ENCODE measurements around the gene JSRP1.

The JSRP1 gene

DNA sequence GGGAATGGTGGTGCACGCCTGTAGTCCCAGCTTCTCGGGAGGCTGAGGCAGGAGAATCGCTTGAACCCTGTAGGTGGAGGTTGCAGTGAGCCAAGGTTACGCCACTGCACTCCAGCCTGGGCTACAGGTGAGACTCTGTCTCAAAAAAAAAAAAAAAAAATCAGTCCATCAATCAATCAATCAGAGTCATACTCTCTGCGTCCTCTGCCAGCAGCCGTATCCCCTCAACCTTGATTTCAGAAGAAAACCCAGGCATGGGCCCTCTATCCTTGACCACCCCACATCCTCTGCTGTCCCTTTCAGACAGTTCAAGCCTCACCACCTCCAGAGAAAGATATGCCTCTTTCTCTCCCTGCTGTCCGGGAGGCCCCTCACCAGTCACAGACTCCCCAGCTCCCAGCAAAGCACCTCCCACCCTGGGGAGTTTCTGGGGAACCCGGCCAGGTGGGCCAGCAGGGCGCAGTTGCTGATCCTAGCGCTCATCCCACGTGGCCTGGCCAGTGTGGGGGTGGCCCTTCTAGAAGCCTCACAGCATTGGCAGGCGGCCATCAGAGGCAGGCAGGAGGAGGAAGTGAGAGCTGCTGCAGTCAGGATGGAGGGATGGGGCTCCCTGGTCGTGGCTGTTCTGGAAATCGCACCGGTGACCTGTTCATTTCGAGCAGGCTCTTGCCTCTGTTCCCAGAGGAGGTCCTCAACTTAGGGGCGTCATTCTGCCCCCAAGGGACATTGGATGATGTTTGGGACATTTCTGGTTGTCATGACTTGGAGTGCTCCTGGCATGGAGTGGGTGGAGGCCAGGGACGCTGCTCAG is 10.2 kb upstream of the JSRP1 start:
- no peak for FAIRE-seq

DNA sequence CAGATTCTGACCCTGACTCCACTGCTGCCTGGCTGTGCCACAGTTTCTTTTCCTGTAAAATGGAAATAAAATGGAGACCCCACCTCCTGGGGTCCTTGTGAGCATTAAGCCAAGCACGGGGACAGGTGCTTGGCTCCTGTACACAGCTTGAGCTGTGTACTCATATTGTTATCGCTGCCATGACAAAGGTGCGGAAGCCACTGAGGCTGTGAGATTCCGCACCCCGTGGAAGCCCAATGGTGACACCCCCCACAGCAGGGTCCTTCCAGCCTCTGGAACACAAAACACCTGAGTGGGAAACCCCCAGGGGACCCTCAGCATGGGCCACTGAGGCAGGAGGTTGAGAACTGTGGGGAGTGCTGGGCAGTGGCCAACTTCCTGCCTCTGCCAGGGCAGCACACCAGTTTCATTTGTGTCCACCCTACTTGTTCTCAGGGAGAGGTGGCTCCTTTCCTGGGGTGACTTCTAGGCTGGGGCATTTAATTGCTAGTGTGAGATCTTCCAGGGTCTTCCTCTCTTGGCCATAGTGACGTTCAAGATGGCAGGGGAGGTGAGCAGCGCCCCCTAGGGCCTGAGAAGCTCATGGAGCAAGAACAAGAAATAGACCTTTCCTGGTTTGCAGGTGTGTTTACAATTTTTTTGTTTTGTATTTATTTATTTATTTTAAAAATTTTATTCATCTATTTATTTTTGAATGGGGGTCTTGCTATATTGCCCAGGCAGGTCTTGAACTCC is 5.4 kb upstream of the JSRP1 start:
- FAIRE-seq = no peak

DNA sequence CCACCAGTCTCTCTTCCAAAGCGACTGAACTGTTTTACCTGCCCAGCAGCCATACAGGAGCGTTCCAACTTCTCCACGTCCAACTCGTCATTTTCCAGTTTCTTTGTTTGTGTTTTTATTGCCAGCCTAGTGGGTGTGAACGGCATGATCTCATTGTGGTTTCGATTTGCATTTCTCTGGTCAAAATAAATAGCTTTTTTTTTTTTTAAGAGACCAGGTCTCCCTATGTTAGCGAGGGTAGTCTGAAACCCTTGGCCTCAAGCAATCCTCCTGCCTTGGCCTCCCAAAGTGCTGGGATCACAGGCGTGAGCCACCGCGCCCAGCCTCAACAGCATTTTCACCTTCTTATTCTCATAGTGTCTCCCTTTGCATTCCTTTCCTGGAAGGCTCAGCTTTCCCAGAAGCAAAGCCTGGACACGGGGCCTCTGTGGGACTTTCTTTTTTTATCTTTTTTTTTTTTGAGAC is 4.2 kb upstream of the JSRP1 start:
- no peak for FAIRE-seq

DNA sequence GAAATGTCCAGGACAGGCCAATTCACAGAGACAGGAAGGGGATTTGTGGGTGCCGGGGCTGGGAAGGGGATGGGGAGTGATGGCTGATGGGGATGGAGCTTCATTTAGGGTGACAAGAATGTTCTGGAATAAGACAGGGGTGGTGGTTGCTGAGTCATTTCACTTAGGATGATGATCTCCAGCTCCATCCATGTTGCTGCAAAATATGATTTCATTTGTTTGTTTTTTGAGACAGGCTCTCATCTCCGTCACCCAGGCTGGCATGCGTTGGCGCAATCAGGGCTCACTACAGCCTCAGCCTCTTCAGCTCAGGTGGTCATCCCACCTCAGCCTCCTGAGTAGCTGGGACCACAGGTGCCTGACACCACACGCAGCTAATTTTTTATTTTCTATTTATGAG is 3.1 kb upstream of the JSRP1 start:
- FAIRE-seq = no peak

DNA sequence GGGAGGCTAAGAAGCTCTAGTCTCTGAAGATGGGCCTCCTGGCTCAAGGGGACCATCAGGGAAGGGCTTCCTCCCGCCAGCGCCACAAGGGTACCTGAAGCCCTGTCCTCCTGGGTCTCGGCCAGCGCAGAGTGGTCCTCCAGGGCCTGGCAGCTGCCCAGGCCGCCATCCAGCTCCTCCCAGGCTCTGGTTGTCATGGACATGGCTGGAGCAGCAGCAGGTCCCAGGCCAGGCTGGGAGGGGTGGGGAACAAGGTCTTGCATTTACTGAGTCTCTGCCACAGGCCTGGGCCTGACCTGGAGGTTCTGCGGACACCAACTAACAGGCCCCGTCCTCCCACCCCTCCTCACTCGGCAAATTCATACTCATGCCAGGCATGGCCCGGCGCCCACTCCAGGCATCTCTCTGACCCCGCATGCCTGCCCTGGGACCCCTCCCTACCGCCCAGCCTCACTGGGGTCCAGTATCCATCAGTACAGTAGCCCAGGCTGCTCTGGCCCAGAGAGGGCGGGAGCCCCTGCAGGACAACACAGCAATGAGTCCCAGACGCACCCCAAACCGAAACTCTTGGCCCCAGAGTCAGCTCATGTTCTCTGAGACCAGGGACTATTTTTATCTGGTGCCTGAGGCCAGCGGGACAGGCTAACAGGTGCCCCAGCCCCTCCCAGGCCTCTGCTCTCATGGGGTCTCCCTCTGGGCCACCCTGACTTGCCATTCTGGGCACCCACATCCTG is 938 bp downstream of the JSRP1 start:
- no peak for FAIRE-seq

DNA sequence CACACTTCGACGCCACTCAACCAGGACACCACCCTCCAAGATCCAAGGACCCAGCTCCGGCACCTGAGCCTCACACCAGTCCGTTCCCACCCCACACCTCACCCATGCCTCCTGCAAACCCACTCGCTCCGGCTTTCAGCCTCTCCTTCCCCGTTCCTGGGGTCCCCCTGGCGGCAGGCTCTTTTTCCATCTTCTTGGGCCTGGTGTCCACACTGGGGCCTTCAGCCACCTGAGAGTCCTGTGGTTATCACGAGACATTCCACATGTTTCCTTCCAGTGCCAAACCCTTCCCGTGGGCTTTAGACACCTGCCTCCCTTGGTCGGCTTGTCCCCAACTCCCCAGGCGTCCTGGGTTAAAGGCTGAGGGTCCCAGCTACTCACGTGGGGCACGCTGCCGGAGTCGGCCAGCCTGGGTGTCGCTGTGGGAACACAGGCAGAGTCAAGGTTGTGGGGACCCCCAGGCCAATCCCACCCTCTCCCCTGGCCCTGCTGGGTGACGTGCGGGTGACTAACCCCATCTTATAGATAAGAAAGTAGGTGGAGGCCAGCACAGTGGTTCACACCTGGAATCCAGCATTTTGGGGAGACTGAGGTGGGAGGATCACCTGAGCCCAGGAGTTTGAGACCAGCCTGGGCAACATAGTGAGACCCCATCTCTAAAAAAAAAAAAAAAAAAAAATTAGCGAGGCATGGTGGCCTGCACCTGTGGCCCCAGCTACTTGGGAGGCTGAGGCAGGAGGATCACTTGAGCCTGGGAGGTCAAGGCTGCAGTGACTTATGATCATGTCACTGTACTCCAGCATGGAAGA is 1.9 kb downstream of the JSRP1 start:
- FAIRE-seq = no peak

DNA sequence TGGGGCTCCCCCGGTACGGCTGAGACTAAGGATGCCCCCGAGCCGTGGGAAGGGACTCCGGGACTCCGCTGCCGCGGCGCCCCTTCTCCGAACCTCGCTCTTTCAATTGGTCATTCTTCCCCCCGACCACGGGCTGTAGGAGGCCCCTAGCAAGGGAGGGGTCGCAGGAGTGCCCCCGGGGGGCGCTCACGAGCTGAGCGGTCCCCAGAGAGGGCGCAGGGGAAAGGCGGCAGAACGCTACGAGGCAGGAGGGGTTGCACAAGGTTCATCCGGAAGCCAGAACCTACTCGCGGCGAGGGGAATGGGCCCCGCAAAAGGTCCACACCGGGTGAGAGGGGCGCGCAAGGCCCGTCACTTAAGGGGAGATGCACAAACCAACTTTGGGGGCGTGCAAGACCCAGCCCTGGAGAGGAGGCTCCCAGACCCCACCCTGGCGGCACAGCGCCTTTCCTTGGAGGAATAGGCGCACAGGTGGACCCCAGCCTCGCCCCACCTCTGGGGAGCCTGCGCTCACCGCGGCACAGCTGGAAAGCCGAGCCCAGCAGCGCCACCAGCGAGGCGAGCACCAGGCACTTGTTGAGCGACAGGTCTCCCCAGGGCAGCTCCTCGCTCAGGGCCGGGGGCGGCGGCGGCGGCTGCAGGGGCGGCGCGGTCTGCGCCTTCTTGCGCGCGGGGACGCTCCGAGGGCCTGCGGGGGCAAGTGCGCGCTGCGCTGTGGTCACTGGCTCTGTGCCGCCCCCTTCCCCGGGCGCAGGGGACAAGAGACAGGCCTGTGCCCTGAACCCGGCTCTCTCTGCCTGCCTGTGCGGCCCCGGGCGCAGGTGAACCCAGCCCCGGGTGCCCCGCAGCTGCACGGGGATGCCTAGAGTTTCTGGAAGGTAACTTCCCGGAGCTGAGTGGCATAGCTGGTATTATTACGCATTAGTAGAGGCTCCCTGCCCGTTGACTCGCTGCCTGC is 2.8 kb downstream of the JSRP1 start:
- FAIRE-seq = no peak

DNA sequence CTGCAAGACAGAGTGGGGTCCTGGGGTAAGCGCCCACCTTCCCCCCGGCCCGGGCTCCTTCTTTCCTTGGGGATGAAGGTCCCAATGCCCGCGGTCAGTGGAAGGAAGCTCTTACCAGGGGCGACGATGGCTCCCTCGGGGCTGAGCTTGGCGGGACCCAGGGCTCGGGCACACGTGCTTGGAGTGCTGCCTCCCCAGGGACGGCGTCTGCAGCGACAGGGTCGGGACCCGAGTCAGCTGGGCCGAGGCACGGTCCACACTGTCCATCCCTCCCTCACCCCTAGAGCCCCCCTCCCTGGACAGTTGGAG is 3.5 kb downstream of the JSRP1 start:
- FAIRE-seq = no peak

DNA sequence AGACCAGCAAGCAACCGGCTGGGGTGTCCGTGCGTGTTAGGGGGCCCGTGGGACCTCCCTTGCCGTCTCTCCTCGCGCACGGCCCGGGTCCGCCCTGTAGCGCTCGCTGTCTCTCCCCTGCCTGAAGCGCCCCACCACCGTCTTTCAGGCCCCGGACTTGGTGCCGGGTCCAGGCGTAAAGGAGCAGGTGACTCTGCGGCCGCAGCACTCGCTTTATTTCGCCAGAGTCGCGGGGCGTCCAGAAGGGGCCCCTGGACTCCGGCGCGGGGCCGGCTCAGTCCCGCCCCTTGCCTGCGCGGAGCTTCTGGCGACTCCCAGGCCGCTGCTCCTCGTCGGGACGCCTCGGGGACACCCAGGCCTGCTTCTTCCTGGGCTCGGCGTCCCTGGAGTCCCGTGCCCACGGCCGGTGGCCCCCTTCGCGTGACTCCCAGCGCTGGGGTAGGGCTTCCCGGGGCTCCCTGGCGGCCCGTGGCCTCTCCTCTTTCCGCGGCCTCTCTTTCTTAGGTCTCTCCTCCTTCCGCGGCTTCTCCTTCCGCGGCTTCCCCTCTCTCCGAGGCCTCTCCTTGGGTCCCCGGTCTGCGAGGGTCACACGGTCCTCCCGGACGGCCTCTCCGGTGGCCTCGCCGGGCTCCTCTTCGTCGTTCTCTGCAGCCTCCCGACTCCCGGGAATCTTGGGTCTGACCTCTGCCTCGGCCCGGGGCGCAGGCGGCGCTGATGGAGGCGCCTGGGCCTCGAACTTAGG is 4.0 kb downstream of the JSRP1 start:
- no peak for FAIRE-seq

DNA sequence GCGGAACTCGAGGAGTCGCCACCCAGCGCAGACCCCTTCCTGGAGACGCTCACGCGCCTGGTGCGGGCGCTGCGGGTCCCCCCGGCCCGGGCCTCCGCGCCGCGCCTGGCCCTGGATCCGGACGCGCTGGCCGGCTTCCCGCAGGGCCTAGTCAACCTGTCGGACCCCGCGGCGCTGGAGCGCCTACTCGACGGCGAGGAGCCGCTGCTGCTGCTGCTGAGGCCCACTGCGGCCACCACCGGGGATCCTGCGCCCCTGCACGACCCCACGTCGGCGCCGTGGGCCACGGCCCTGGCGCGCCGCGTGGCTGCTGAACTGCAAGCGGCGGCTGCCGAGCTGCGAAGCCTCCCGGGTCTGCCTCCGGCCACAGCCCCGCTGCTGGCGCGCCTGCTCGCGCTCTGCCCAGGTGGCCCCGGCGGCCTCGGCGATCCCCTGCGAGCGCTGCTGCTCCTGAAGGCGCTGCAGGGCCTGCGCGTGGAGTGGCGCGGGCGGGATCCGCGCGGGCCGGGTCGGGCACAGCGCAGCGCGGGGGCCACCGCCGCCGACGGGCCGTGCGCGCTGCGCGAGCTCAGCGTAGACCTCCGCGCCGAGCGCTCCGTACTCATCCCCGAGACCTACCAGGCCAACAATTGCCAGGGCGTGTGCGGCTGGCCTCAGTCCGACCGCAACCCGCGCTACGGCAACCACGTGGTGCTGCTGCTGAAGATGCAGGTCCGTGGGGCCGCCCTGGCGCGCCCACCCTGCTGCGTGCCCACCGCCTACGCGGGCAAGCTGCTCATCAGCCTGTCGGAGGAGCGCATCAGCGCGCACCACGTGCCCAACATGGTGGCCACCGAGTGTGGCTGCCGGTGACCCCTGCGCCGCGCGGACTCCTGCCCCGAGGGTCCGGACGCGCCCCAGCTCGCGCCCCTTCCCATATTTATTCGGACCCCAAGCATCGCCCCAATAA is 4.8 kb downstream of the JSRP1 start:
- FAIRE-seq = no peak

DNA sequence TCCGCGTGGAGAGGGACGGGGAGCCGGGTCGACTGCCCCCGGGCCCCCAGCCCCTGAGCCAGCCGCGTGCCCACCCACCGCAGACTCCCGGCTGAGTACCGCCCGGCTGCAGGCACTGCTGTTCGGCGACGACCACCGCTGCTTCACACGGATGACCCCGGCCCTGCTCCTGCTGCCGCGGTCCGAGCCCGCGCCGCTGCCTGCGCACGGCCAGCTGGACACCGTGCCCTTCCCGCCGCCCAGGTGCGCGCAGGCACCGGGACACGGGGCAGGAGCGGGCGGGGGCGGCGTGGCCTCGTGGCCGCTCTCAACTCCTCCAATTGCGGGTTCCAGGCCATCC is 5.5 kb downstream of the JSRP1 start:
- no peak for FAIRE-seq

DNA sequence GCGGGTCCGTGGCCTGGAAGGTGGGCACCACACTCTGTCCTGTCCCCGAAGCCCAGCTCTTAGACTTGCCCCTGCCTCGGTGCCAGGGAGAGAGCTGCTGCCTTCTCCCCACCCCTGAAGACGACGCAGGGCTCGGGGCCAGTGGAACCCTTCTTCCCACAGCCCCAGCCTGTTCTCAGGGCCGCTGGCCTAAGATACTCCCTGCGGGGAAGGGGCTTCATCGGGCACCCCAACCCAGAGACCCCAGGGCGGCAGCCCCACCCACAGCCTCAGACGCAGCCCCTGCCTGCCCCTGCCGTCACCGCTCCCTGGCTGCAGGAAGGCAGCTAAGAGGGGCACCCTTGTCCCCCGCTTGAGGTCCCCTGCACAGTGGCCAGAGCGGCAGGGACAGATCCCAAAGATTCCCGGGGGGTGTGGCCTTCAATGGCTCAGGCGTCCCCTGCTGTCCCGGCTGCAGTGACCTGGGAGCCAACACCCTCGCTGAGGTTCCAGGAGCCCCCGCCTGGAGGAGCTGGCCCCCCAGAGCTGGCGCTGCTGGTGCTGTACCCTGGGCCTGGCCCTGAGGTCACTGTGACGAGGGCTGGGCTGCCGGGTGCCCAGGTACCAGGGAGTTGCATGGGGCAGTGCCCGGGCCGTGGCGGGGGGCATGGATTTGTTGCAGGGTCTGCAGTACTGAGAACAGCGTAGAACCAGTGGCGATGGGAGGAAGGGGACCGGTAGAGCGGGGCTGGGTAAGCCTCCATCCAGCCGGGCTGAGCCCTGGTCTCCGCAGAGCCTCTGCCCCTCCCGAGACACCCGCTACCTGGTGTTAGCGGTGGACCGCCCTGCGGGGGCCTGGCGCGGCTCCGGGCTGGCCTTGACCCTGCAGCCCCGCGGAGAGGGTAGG is 6.1 kb downstream of the JSRP1 start:
- FAIRE-seq = no peak

DNA sequence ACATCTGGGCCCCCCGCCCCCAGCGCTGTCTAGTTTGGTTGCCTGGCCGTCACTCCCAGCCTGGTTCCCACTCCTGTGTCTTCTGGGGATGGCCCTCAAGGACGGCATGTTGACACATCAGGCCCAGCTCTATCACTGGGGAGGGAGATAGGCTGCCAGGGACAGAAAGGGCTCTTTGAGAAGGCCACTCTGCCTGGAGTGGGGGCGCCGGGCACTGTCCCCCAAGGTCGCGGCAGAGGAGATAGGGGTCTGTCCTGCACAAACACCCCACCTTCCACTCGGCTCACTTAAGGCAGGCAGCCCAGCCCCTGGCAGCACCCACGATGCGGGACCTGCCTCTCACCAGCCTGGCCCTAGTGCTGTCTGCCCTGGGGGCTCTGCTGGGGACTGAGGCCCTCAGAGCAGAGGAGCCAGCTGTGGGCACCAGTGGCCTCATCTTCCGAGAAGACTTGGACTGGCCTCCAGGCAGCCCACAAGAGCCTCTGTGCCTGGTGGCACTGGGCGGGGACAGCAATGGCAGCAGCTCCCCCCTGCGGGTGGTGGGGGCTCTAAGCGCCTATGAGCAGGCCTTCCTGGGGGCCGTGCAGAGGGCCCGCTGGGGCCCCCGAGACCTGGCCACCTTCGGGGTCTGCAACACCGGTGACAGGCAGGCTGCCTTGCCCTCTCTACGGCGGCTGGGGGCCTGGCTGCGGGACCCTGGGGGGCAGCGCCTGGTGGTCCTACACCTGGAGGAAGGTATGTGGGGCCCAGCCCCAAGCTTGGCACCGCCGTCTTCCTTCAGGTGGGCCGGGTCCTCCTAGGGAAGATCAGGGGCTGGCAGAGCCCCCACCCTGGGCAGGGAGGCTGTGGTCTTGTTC is 7.0 kb downstream of the JSRP1 start, which contains the start of gene AMH:
TSS of gene AMH (plus strand) at position 314 of the 857 bp plus-strand sequence. CDS start at position 324, 10 bp downstream.
- FAIRE-seq = no peak

DNA sequence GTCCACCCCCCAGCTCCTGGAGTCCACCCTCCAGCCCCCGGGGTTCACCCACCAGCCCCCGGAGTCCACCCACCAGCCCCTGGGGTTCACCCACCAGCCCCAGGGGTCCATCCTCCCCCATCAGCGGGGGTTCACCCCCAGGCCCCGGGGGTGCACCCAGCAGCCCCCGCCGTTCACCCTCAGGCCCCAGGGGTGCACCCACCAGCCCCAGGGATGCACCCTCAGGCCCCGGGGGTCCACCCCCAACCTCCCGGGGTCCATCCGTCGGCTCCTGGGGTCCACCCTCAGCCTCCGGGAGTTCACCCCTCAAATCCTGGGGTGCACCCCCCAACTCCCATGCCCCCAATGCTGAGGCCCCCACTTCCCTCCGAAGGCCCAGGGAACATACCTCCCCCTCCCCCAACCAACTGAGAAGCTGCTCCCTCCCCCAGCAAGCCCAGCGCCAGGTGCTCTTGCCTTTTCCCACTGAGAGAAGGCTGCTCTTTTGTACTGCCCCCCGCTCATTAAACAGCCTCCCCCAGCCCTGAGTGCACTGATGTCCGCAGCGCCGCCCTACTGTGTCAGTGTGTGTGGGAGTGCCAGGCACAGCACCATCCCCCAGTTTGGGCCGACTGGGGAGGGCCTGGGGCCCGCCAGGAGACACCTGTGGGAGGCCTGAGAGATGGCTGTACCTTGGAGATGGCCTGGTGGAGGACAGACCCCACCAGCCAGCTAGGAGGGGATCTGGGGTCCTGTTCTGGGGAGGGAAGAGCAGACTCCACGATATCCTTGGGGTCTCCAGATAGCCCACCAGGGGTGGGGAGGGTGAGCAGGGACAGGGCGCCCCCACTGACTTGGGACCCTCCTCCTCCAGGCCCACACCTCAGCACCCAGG is 7.8 kb downstream of the JSRP1 start:
- no peak for FAIRE-seq

DNA sequence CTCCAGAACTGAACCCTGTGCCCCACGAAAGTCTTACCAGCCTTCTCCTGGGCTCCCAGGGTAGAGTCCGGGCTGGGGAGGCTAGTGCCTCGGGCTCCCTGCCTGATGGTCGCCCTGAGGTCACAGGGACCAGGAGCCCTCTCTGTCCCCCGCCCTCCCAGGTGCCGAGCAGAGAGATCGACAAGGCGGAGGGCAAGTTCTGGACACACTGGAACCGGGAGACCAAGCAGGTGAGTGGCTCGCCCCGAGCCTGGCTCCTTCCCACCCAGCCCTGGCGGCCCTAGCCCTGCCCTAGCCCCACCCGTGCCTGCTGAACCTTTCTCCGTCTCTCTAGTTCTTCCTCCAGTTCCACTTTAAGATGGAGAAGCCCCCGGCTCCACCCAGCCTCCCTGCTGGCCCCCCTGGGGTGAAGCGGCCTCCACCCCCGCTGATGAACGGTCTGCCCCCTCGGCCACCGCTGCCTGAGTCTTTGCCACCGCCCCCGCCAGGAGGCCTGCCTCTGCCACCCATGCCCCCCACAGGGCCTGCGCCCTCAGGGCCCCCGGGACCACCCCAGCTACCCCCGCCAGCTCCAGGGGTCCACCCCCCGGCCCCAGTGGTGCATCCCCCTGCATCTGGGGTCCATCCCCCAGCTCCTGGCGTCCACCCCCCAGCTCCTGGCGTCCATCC is 8.7 kb downstream of the JSRP1 start:
- no peak for FAIRE-seq

DNA sequence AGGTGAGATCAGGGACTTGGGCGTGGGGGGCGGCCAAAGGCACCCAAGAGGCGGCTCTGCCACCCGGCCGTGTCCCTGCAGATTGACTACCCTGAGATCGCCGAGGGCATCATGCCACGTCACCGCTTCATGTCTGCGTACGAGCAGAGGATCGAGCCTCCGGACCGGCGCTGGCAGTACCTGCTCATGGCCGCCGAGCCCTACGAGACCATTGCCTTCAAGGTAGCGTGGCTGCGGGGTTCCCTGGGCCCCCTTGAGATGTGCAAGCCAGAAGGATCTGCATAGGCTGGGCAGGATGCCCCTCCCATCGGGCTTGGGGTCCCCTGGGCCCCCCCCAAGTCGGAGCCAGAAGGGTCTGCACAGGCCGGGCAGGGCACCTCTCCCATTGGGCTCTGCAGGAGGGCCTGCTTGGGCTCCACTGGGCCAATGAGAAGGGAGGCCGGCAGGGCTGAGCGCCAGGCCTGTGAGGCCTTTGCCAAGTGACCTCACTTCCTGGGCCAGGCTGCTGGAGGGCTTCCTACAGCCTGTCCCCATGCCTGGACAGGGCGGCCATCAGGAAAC is 9.3 kb downstream of the JSRP1 start:
- FAIRE-seq = no peak
